GM12878 (cell line): ENCODE results near the gene PSMC3. TPM values are rescaled to one million over a fixed set of nuclear protein-coding genes. Genes with fewer than 3 reads are reported as not detected.

ENCODE experiments used
- ATAC-seq: fragments of 200-7000 bp; cut with Tn5 transposase; 3 replicates; pipeline ENCODE4 v1.9.1; 2020; ENCODE audit warnings: mild to moderate bottlenecking, moderate library complexity
- BruUV-seq: library from RNA; stranded (reverse); fragments of 400-500 nt; replicated peaks from 2 replicates; lab custom pipeline; 2021; lab: Mats Ljungman, UMichigan
- CTCF ChIA-PET: fragments of 300-600 bp; sonication (Branson Sonifier 250); formaldehyde crosslinking; extraction: SDS; loops from one replicate; lab custom pipeline; 2021; ENCODE audit warnings: inconsistent platforms; lab: Yijun Ruan, JAX
- POLR2A ChIA-PET: fragments of 350-600 bp; formaldehyde crosslinking; extraction: SDS; loops from one replicate; lab custom pipeline; 2021; ENCODE audit warnings: inconsistent platforms; lab: Charles Lee
- RAD21 ChIA-PET: fragments of 300-600 bp; sonication (Branson Sonifier 250); formaldehyde crosslinking; loops from one replicate; lab custom pipeline; 2023; ENCODE audit warnings: antibody characterized with exemption; ENCODE audit not compliant: unreplicated experiment; lab: Charles Lee
- SMC1A ChIA-PET: fragments of 300-600 bp; sonication (Branson Sonifier 250); formaldehyde crosslinking; loops from one replicate; lab custom pipeline; 2023; ENCODE audit not compliant: unreplicated experiment, uncharacterized antibody; lab: Charles Lee
- DNase-seq: peaks from one replicate; pipeline ENCODE4 v3.0.0-alpha.2; 2011; ENCODE audit warnings: low read depth, low spot score
- FAIRE-seq: peaks from 3 replicates; lab custom pipeline; 2011; peaks lifted over from hg19 to GRCh38; lab: Jason Lieb, UNC
- H2AFZ ChIP-seq: 2 replicates; pipeline ENCODE4 v1.6.0; 2011; ENCODE audit warnings: low read depth, low read length, control low read depth; ENCODE audit not compliant: control insufficient read depth
- H3K27ac ChIP-seq: 2 replicates; pipeline ENCODE4 v1.5.1; 2011; ENCODE audit warnings: control low read depth; ENCODE audit not compliant: control insufficient read depth, insufficient read depth
- H3K27me3 ChIP-seq, 2 experiments: replicated peaks in 1 of 2; 2 replicates each; pipeline versions ENCODE4 v1.6.0 to v1.6.1; 2011; ENCODE audit warnings: low read length in 1 of 2; ENCODE audit not compliant: control insufficient read depth in 2 of 2, insufficient read depth in 2 of 2
- H3K36me3 ChIP-seq, 2 experiments: 2 replicates each; pipeline ENCODE4 v1.5.1; 2011; ENCODE audit warnings: low read length in 1 of 2; ENCODE audit not compliant: control insufficient read depth in 2 of 2, insufficient read depth in 2 of 2
- H3K4me1 ChIP-seq: 2 replicates; pipeline ENCODE4 v1.6.1; 2011; ENCODE audit warnings: mild to moderate bottlenecking, low read length, moderate library complexity, mixed read lengths; ENCODE audit not compliant: control insufficient read depth, insufficient read depth
- H3K4me2 ChIP-seq: 2 replicates; pipeline ENCODE4 v1.6.0; 2011; ENCODE audit warnings: control low read depth; ENCODE audit not compliant: control insufficient read depth, insufficient read depth
- H3K4me3 ChIP-seq: fragments of 200-600 bp; sonication (generic); 2 replicates; pipeline ENCODE4 v1.5.1; 2016
- H3K79me2 ChIP-seq: 2 replicates; pipeline ENCODE4 v1.6.0; 2011; ENCODE audit warnings: low read length; ENCODE audit not compliant: control insufficient read depth, insufficient read depth
- H3K9ac ChIP-seq: 2 replicates; pipeline ENCODE4 v1.8.0; 2011; ENCODE audit warnings: low read length, control low read depth, mixed read lengths; ENCODE audit not compliant: control insufficient read depth, insufficient read depth
- H3K9me3 ChIP-seq: replicated peaks from 3 replicates; pipeline ENCODE4 v1.5.1; 2011; ENCODE audit warnings: mild to moderate bottlenecking, low read length; ENCODE audit not compliant: control insufficient read depth, insufficient read depth
- H4K20me1 ChIP-seq: 2 replicates; pipeline ENCODE4 v1.6.0; 2011; ENCODE audit not compliant: control insufficient read depth, insufficient read depth
- BCL11A ChIP-seq: IDR thresholded peaks from 2 replicates; pipeline ENCODE4 v1.6.1; 2011; ENCODE audit warnings: low read depth, low read length
- CBFB ChIP-seq: IDR thresholded peaks from 2 replicates; pipeline ENCODE4 v1.6.1; 2016; ENCODE audit warnings: antibody characterized with exemption, low read depth
- EGR1 ChIP-seq, 2 experiments: IDR thresholded peaks; 1 replicate in 1 of 2; 2 replicates in 1 of 2; pipeline ENCODE4 v1.6.1; 2011 to 2012; ENCODE audit warnings: low read depth in 2 of 2, low read length in 2 of 2, borderline replicate concordance in 1 of 2, mild to moderate bottlenecking in 1 of 2, moderate library complexity in 1 of 2
- RB1 ChIP-seq: fragments of 450-650 bp; formaldehyde crosslinking; IDR thresholded peaks from 2 replicates; pipeline ENCODE4 v1.6.1; 2017; ENCODE audit warnings: mild to moderate bottlenecking, borderline replicate concordance
- SMC3 ChIP-seq: IDR thresholded peaks from 2 replicates; pipeline ENCODE4 v1.6.1; 2011; ENCODE audit warnings: low read length, improper control_type of control experiment, borderline replicate concordance
- WRNIP1 ChIP-seq: IDR thresholded peaks from 2 replicates; pipeline ENCODE4 v1.6.1; 2011; ENCODE audit warnings: low read depth, low read length, improper control_type of control experiment, borderline replicate concordance
- ZSCAN29 ChIP-seq: fragments of 450-650 bp; IDR thresholded peaks from 2 replicates; pipeline ENCODE4 v1.6.1; 2017; ENCODE audit warnings: mild to moderate bottlenecking, moderate library complexity
- WGBS: methylation state at CpG from one replicate; pipeline ENCODE4 v1.1.6; 2016; ENCODE audit warnings: low lambda C conversion rate; ENCODE audit not compliant: insufficient replicate concordance, insufficient coverage; ENCODE audit errors: missing lambda C conversion rate; 5-methylcytosine and 5-hydroxymethylcytosine counted together
- in situ Hi-C: fragments of 300-500 bp; cut with MboI; formaldehyde crosslinking; loops from 9 replicates; pipeline ENCODE4 v1.14.3; 2018; ENCODE audit warnings: mixed read lengths
- intact Hi-C: fragments of 100-400 bp; cut with micrococcal nuclease; formaldehyde crosslinking; loops from one replicate; pipeline ENCODE4 v1.14.2; 2022; ENCODE audit not compliant: unreplicated experiment
- polyA plus RNA-seq, 11 experiments: library from polyadenylated mRNA; depleted of rRNA in 4 of 11; unstranded in 6 of 11; stranded (reverse) in 5 of 11; fragments of >200 nt; fragmentation: Nextera tagmentation in 4 of 11; fragmentation: Illumina TruSeq in 1 of 11; extraction: Ambion mirVana in 4 of 11; extraction: Trizol in 1 of 11; gene quantifications; 1 replicate in 1 of 11; 2 replicates in 10 of 11; pipeline versions ENCODE4 v1.2.1 to v1.2.3, GENCODE V29; 2011 to 2016; ENCODE audit warnings: inconsistent platforms in 2 of 11, missing spikeins in 2 of 11, low read depth in 1 of 11
- total RNA-seq, 4 experiments: library from RNA; depleted of rRNA in 3 of 4; stranded (reverse); fragments of >200 nt in 3 of 4; fragmentation: Illumina TruSeq in 1 of 4; extraction: Trizol in 1 of 4; gene quantifications; 2 replicates each; pipeline versions ENCODE4 v1.2.1 to v1.2.3, GENCODE V29; 2013 to 2021
- TF ChIP-seq, protein P1 (sequence below): fragments of 450-650 bp; formaldehyde crosslinking; IDR thresholded peaks from 2 replicates; pipeline ENCODE4 v1.5.0; 2022; ENCODE audit warnings: mild to moderate bottlenecking, missing genetic modification characterization
- TF ChIP-seq, protein P2 (sequence below): fragments of 450-650 bp; IDR thresholded peaks from 2 replicates; pipeline ENCODE4 v1.6.1; 2018; ENCODE audit warnings: mild to moderate bottlenecking, low read depth, moderate library complexity; ENCODE audit not compliant: partially characterized antibody
- TF ChIP-seq, protein P3 (sequence below): IDR thresholded peaks from 2 replicates; pipeline ENCODE4 v1.6.1; 2011; ENCODE audit warnings: borderline replicate concordance, low read depth, mild to moderate bottlenecking, moderate library complexity, low read length; ENCODE audit not compliant: insufficient read depth, poor library complexity, severe bottlenecking

The PSMC3 gene
- total and polyA plus RNA-seq, 10 of the 15 experiments (the other 5 are each of a cell fraction or from before 2014, with no cell fraction given), result 39.5 to 289 (median 155) TPM

DNA sequence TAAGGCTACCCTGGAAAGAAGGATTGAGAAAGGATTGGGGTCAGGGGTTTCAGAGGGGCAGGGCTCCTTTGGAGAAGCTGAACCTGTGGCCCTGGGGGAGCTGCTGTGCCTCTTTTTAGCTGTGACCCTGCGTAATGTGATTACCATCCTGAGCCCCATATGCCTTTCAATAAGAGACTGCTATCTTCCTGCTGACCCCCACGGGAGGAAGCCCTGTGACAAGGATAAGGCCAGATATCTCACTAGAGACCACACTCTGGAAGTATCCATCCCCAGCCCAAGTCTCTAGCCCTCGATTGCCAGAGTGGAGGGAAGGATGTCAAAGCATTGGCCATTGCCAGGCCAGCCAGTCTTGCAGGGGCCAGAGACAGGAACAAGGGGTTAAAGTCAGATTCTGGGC, 22.7 kb downstream of the PSMC3 start:
- Histone ChIP-seq H3K27me3 (no peaks in the 10 kb centered on the region), H3K79me2 (peaks cover 2% of the 10 kb centered on the region), H3K4me2 (no peak overlapping the region)
- TF ChIP-seq, protein P1, sequence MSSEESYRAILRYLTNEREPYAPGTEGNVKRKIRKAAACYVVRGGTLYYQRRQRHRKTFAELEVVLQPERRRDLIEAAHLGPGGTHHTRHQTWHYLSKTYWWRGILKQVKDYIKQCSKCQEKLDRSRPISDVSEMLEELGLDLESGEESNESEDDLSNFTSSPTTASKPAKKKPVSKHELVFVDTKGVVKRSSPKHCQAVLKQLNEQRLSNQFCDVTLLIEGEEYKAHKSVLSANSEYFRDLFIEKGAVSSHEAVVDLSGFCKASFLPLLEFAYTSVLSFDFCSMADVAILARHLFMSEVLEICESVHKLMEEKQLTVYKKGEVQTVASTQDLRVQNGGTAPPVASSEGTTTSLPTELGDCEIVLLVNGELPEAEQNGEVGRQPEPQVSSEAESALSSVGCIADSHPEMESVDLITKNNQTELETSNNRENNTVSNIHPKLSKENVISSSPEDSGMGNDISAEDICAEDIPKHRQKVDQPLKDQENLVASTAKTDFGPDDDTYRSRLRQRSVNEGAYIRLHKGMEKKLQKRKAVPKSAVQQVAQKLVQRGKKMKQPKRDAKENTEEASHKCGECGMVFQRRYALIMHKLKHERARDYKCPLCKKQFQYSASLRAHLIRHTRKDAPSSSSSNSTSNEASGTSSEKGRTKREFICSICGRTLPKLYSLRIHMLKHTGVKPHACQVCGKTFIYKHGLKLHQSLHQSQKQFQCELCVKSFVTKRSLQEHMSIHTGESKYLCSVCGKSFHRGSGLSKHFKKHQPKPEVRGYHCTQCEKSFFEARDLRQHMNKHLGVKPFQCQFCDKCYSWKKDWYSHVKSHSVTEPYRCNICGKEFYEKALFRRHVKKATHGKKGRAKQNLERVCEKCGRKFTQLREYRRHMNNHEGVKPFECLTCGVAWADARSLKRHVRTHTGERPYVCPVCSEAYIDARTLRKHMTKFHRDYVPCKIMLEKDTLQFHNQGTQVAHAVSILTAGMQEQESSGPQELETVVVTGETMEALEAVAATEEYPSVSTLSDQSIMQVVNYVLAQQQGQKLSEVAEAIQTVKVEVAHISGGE, result no peak
- TF ChIP-seq EGR1 (IDR thresholded peaks at IDR 0.05; ENCODE audit: borderline replicate concordance in 1 of 2, low read depth in 2 of 2, low read length in 2 of 2), result no peak
- TF ChIP-seq BCL11A, result no peak
- no peak for TF ChIP-seq SMC3
- TF ChIP-seq RB1, result no peak
- no peak for TF ChIP-seq ZSCAN29
- TF ChIP-seq WRNIP1, result no peak
- no peak for TF ChIP-seq CBFB
- TF ChIP-seq, protein P2, sequence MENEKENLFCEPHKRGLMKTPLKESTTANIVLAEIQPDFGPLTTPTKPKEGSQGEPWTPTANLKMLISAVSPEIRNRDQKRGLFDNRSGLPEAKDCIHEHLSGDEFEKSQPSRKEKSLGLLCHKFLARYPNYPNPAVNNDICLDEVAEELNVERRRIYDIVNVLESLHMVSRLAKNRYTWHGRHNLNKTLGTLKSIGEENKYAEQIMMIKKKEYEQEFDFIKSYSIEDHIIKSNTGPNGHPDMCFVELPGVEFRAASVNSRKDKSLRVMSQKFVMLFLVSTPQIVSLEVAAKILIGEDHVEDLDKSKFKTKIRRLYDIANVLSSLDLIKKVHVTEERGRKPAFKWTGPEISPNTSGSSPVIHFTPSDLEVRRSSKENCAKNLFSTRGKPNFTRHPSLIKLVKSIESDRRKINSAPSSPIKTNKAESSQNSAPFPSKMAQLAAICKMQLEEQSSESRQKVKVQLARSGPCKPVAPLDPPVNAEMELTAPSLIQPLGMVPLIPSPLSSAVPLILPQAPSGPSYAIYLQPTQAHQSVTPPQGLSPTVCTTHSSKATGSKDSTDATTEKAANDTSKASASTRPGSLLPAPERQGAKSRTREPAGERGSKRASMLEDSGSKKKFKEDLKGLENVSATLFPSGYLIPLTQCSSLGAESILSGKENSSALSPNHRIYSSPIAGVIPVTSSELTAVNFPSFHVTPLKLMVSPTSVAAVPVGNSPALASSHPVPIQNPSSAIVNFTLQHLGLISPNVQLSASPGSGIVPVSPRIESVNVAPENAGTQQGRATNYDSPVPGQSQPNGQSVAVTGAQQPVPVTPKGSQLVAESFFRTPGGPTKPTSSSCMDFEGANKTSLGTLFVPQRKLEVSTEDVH, result no peak
- TF ChIP-seq, protein P3, sequence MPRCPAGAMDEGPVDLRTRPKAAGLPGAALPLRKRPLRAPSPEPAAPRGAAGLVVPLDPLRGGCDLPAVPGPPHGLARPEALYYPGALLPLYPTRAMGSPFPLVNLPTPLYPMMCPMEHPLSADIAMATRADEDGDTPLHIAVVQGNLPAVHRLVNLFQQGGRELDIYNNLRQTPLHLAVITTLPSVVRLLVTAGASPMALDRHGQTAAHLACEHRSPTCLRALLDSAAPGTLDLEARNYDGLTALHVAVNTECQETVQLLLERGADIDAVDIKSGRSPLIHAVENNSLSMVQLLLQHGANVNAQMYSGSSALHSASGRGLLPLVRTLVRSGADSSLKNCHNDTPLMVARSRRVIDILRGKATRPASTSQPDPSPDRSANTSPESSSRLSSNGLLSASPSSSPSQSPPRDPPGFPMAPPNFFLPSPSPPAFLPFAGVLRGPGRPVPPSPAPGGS, result no peak
- TF ChIP-seq, all 136 proteins: peak for 0
- no TSS peak for BruUV-seq
- Histone ChIP-seq H3K27ac (no peak overlapping the region), H3K4me1 (peaks cover 38% of the 10 kb centered on the region), H2AFZ (no peak overlapping the region), H3K9ac (no peak overlapping the region), H3K4me3 (no peak overlapping the region), H3K9me3 (no peaks in the 10 kb centered on the region), H3K36me3 (no peaks in the 10 kb centered on the region), H4K20me1 (no peaks in the 10 kb centered on the region)
- ChIA-PET SMC1A (interaction anchor here (3.2 kb wide), 1 partner anchor 31 kb away, joined by 22 read pairs; no protein-coding TSS in a partner anchor), CTCF (interaction anchor here (0.7 to 8.1 kb wide), 3 partner anchors 26 to 226 kb away, joined by 3 to 73 read pairs (median 20); partner anchors contain the start of genes ARFGAP2 and SPI1), POLR2A (interaction anchor here (0.7 to 1.6 kb wide), 3 partner anchors 10 to 188 kb away, joined by 3 read pairs; no protein-coding TSS in a partner anchor), RAD21 (interaction anchor here (1.0 to 1.1 kb wide), 2 partner anchors 29 to 132 kb away, joined by 3 to 4 read pairs; no protein-coding TSS in a partner anchor)
- intact Hi-C loops, result loop anchor here (10.0 kb wide), 2 partner anchors 79 to 451 kb away; no protein-coding TSS in a partner anchor
- no peak for FAIRE-seq
- DNase-seq, result no peak
- no peak for ATAC-seq
- in situ Hi-C loops, result no loop called here
- 49% methylated on average over 3 of the region's 3 CpGs for WGBS
